ENCODE measurements around the gene KIF1B.
"Not testable (repeated sequence)": the region's sequence is repeated elsewhere in the genome, so short reads cannot be mapped to it uniquely, and the experiment has no call there.

Gene KIF1B

DNA sequence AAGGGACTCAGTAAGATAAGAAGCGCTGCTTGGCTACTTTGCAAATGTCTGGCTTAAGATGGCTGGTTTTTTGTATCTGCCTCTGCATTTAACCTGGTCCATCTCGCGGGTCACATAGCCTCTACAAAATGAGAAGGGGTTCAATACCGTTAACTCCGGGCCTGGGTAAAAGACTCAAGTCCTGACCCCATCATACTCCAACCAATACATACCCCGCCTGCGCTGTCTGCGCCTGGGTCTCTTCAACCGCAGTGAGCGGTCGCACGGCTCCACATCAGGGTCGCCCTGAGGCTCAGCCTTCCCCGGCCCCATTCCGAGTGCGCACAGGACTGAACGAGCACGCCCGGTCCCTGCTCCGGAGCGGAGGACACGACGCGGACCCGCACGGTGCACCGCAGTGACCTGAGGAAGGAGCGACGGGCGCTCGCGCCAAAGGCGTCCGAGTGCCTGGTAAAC is 187.9 kb downstream of the KIF1B start:
- no peak for DNase-seq

DNA sequence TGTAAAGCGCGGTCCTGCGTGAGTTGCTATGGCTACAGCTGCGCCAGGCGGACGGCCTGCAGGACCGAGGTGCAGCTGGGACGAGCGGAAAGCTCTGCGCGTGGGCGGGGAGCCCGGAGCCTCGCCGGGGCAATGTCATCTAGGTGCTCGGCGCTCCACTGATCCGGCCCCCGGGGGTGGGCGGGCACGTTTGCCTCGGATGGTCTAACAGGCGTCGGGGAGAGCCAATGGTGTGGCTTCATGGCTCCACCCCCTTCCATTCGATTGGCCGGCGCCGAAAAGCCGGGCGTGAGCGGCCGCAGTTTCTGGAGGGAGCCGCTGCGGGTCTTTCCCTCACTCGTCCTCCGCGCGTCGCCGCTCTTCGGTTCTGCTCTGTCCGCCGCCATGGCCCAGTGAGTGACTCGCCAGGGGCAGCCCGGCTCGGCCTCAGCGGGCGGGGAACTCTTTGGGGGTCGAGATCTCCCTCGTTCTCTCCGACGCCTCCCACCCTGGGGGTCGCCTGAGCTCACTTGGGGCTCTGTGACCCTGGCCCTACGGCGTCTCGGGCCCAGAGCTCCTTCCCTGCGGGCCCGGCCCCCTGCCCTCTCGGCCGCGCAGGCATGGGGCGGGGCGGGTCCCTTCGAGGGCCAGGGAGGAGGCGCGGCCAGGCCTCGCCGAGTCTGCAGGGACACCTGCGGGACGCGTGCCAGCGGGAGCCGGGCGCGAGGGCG is 188.5 kb downstream of the KIF1B start, which contains the start of gene PGD:
Gene PGD (plus strand): TSS at position 331 of the 710 bp plus-strand sequence. CDS start 54 bp downstream, at position 385.
- peak; percentile 97 for DNase-seq

DNA sequence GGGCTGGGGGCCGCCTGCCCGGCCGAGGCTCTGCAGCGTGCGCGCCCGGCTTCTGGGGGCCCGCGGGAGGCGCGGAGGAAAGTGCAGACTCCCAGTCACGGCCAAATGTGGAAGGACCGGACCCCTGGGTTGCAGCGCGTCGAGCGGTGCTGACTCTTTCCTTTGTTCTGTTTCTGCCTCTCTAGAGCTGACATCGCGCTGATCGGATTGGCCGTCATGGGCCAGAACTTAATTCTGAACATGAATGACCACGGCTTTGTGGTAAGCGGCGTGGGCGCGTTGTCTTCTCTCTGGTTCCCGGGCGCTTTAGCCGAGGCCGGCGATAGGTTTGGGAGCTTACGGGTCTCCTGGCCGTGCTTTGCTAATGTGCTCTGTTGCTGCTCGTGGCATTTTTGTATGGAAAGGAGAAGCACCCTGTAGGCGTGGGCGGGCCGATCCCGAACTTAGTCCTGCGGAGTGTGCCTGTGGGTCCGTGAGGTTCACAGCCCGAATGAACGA is 189.1 kb downstream of the KIF1B start:
- DNase-seq: no peak

GRCh38 chr1:10400013-10400412 is 189.6 kb downstream of the KIF1B start:
- DNase-seq: no peak

- no peak for DNase-seq
Observed at GRCh38 chr1:10401281-10401680, 190.9 kb downstream of the KIF1B start.

GRCh38 chr1:10402729-10403274 is 192.4 kb downstream of the KIF1B start:
- DNase-seq: no peak

DNA sequence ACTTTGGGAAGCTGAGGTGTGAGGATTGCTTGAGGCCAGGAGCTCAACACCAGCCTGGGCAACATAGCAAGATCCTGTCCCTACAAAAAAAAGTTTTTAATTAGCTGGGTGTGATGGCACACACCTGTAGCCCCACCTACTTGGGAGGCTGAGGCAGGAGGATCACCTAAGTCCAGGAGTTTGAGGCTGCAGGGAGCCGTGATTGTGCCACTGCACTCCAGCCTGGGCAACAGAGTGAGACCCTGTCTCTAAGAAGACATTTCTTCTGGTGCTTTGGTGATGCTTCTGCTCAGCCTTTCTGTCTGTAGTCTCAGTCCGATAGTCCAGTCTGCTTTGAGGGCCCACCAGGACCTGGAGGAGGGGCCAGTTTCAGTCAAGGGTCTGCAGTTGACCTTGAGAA is 196.8 kb downstream of the KIF1B start:
- no peak for DNase-seq

- DNase-seq: no peak
Observed at GRCh38 chr1:10415211-10415930, 205.0 kb downstream of the KIF1B start.

DNA sequence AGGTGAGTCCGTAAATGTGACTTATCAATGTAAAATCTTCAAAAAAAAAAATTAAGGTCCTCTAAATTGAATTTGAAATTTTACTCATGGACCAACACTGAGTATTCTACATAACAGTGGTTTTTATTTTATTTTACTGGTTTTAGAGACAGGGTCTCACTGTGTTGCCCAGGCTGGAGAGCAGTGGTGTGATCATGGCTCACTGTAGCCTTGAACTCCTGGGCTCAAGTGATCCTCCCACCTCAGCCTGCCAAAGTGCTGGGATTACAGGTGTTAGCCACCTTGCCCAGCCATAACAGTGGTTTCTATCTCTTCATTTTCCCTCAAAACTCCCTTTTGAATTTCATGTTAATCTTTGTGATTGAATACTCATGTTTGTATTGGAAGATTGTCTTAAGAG is 205.6 kb downstream of the KIF1B start:
- not testable (repeated sequence) for DNase-seq

- DNase-seq: not testable (repeated sequence)
Observed at GRCh38 chr1:10418741-10419140, 208.4 kb downstream of the KIF1B start.

GRCh38 chr1:10419351-10419750 is 209.0 kb downstream of the KIF1B start:
- DNase-seq: no peak

GRCh38 chr1:10421637-10422036 is 211.3 kb downstream of the KIF1B start:
- no peak for DNase-seq

DNA sequence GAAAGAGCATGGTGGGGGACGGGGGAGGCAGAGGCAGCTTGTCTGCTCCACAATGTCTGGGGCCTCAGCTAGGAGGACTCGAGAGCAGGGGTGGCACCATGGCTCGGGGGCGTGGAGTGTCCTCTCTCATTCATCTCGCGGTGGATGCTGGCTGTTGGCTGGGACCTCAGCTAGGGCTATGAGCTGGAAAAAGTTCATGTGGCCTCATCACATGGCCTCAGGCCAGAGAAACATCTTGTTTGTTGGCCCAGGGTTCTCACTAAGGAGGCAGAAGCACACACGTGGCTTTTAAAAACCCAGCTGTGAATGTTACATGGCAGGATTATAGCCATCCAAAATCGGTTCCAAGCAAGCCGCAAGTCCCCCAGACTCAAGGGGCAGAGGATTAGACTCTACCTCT is 213.7 kb downstream of the KIF1B start:
- no peak for DNase-seq

- no peak for DNase-seq
Observed at GRCh38 chr1:10424651-10425050, 214.3 kb downstream of the KIF1B start.

GRCh38 chr1:10425826-10426534 is 215.6 kb downstream of the KIF1B start:
- not testable (repeated sequence) for DNase-seq

DNA sequence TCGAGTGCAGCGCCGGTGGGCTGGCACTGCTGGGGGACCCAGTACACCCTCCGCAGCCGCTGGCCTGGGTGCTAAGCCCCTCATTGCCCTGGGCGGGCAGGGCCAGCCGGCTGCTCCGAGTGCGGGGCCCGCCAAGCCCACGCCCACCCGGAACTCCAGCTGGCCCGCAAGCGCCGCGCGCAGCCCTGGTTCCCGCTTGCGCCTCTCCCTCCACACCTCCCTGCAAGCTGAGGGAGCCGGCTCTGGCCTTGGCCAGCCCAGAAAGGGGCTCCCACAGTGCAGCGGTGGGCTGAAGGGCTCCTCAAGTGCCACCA is 216.1 kb downstream of the KIF1B start:
- DNase-seq: not testable (repeated sequence)

GRCh38 chr1:10428984-10429383 is 218.6 kb downstream of the KIF1B start:
- DNase-seq: no peak

DNA sequence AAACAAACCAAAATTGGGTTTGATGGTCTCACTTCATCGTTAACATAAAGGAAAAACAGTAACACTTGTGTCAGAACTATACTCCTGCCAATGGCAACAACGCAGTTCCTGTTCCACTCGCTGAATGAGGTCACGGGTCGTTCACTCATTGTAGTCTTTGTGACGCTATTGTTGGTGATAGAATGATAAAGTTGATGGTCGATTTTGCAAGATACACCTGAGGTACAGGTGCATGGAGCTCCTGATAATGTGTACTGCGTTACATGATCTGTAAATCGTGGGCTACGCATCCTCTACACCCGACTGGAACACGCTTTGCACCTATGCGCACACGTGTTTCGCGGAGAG is 219.5 kb downstream of the KIF1B start:
- peak; percentile 30 for DNase-seq

DNA sequence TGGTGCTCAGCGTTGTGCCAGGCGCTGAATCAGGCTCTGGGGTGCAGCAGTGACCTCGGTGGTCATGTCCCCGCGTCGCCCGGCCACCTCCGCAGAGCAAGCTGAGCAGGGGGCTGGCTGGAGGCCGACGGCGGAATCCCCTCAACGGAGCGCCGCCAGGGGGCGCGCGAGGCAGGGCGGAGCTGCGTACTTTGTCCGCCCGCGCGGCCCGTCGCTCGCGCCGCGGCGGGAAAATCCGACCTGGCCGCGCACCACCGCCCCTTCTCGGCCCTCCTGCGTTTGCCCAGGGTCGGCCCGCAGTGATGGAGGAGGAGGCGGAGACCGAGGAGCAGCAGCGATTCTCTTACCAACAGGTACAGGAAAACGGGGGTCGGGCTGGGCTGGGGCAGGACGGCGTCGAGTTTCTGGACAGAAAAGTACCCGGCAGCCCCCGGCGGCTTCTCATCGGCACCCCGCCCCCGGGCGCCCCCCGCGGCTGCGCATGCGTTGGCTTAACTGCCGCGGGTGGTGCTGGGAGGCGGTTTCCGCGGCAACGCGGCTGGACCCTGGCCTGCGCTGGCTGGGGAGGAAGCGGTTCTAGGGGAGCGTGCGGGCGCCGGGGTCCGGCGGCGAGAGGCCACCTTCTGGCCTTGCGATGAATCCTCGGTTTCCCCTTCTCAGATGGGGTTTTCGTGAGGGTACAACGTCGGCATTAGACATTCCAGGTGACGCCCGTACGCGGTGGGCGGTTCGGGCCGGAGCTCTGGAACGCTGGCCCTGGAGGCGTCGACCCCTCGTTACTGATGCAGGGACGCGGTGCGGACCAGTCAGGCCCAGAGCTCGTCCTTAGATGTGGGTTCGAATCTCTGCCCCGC is 220.1 kb downstream of the KIF1B start, which contains the start of gene CENPS:
Gene CENPS (plus strand): TSS at position 218 of the 854 bp plus-strand sequence. CDS start 85 bp downstream, at position 303.
- DNase-seq: peak; percentile 91
